Stomach (tissue), 4 donors: ENCODE data around the gene COLEC12.

ENCODE experiments used
- CTCF ChIP-seq, 7 experiments: fragments of 450-650 bp in 4 of 7; fragments of 200-600 bp in 3 of 7; sonication (generic) in 3 of 7; IDR thresholded peaks; one replicate each; pipeline ENCODE4 v1.5.1; 2016 to 2019; ENCODE audit warnings: antibody characterized with exemption in 7 of 7, control low read depth in 2 of 7, mild to moderate bottlenecking in 1 of 7
- EP300 ChIP-seq: sonication (generic); formaldehyde crosslinking; IDR thresholded peaks from one replicate; pipeline ENCODE4 v1.6.1; 2017; ENCODE audit warnings: antibody characterized with exemption
- POLR2A ChIP-seq, 4 donors: fragments of 450-650 bp; IDR thresholded peaks; one replicate each; pipeline ENCODE4 v1.6.1; 2016; ENCODE audit warnings: antibody characterized with exemption in 4 of 4, control low read depth in 2 of 4, mild to moderate bottlenecking in 1 of 4, moderate library complexity in 1 of 4
- POLR2AphosphoS5 ChIP-seq, 3 donors: sonication (generic); formaldehyde crosslinking; IDR thresholded peaks; one replicate each; pipeline ENCODE4 v1.6.1; 2016; ENCODE audit warnings: antibody characterized with exemption in 3 of 3

GRCh38 chr18:318791-319291 is 181.7 kb downstream of the COLEC12 start:
- no peak for TF ChIP-seq CTCF (IDR thresholded peaks at IDR 0.05)
- TF ChIP-seq EP300: no peak
- no peak for TF ChIP-seq POLR2A (IDR thresholded peaks at IDR 0.05)
- TF ChIP-seq POLR2AphosphoS5 (IDR thresholded peaks at IDR 0.05): no peak
